GM19455 (cell line): Measurements from ENCODE around the gene HOXD3.

ENCODE experiments used
- ATAC-seq: cut with Tn5 transposase; IDR thresholded peaks from one replicate; pipeline ENCODE4 v1.9.1; 2021; ENCODE audit not compliant: unreplicated experiment

The HOXD3 gene

GRCh38 chr2:176174824-176175708, 18.0 kb downstream of the HOXD3 start:
- no peak for ATAC-seq

GRCh38 chr2:176175709-176176607, 18.9 kb downstream of the HOXD3 start:
- ATAC-seq = no peak

GRCh38 chr2:176177580-176178037, 20.5 kb downstream of the HOXD3 start:
- no peak for ATAC-seq

GRCh38 chr2:176178038-176178756, 21.1 kb downstream of the HOXD3 start:
- ATAC-seq = no peak

GRCh38 chr2:176178757-176179295, 21.7 kb downstream of the HOXD3 start:
- no peak for ATAC-seq

- no peak for ATAC-seq
These were observed 24.4 kb downstream of the HOXD3 start for GRCh38 chr2:176181551-176181950.

GRCh38 chr2:176182671-176183070, 25.6 kb downstream of the HOXD3 start:
- no peak for ATAC-seq

- no peak for ATAC-seq
These were observed 27.6 kb downstream of the HOXD3 start for GRCh38 chr2:176184749-176185148.

GRCh38 chr2:176186024-176186423, 28.9 kb downstream of the HOXD3 start:
- no peak for ATAC-seq

- no peak for ATAC-seq
These were observed 30.2 kb downstream of the HOXD3 start for GRCh38 chr2:176187200-176187898.

GRCh38 chr2:176187899-176188773, 31.0 kb downstream of the HOXD3 start, which contains the start of gene HOXD1:
HOXD1 (plus strand) TSS chr2:176188668; CDS start chr2:176188802, 134 bp downstream.
- ATAC-seq = peak; percentile 52

- ATAC-seq = peak; percentile 30
These were observed 31.9 kb downstream of the HOXD3 start for GRCh38 chr2:176188774-176189680.

- no peak for ATAC-seq
These were observed 32.9 kb downstream of the HOXD3 start for GRCh38 chr2:176189681-176190641.

GRCh38 chr2:176192351-176192750, 35.2 kb downstream of the HOXD3 start:
- ATAC-seq = no peak

- no peak for ATAC-seq
These were observed 35.9 kb downstream of the HOXD3 start for GRCh38 chr2:176193048-176193447.

GRCh38 chr2:176199902-176200301, 42.8 kb downstream of the HOXD3 start:
- ATAC-seq = no peak

- no peak for ATAC-seq
These were observed 43.9 kb downstream of the HOXD3 start for GRCh38 chr2:176200971-176201370.
